PC-9 (cell line): ENCODE measurements around the gene KRT78.

Source experiments
- EZH2 ChIP-seq: fragments of 200-600 bp; sonication (generic); IDR thresholded peaks from 2 replicates; pipeline ENCODE4 v1.8.0; 2017; ENCODE audit warnings: antibody characterized with exemption, low read depth
- TF ChIP-seq, protein P1 (sequence below): fragments of 200-600 bp; sonication (generic); conservative IDR thresholded peaks from 2 replicates; pipeline ENCODE4 v1.6.1; 2017; ENCODE audit warnings: mixed run types, antibody characterized with exemption, mild to moderate bottlenecking, moderate library complexity

GRCh38 chr12:52806169-52806811, 42.5 kb downstream of the KRT78 start:
- TF ChIP-seq, protein P1, sequence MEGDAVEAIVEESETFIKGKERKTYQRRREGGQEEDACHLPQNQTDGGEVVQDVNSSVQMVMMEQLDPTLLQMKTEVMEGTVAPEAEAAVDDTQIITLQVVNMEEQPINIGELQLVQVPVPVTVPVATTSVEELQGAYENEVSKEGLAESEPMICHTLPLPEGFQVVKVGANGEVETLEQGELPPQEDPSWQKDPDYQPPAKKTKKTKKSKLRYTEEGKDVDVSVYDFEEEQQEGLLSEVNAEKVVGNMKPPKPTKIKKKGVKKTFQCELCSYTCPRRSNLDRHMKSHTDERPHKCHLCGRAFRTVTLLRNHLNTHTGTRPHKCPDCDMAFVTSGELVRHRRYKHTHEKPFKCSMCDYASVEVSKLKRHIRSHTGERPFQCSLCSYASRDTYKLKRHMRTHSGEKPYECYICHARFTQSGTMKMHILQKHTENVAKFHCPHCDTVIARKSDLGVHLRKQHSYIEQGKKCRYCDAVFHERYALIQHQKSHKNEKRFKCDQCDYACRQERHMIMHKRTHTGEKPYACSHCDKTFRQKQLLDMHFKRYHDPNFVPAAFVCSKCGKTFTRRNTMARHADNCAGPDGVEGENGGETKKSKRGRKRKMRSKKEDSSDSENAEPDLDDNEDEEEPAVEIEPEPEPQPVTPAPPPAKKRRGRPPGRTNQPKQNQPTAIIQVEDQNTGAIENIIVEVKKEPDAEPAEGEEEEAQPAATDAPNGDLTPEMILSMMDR: no peak
- TF ChIP-seq EZH2: no peak
